Measurements from ENCODE around the gene FANCB. TPM values are rescaled to one million over a fixed set of nuclear protein-coding genes. Genes with fewer than 3 reads are reported as not detected.

FANCB gene
- total RNA-seq, result 1 to 10 TPM in 3 of 6 donors, under 1 TPM in 2, not detected in 1; 0.46 to 1.7 (median 1.0) TPM

DNA sequence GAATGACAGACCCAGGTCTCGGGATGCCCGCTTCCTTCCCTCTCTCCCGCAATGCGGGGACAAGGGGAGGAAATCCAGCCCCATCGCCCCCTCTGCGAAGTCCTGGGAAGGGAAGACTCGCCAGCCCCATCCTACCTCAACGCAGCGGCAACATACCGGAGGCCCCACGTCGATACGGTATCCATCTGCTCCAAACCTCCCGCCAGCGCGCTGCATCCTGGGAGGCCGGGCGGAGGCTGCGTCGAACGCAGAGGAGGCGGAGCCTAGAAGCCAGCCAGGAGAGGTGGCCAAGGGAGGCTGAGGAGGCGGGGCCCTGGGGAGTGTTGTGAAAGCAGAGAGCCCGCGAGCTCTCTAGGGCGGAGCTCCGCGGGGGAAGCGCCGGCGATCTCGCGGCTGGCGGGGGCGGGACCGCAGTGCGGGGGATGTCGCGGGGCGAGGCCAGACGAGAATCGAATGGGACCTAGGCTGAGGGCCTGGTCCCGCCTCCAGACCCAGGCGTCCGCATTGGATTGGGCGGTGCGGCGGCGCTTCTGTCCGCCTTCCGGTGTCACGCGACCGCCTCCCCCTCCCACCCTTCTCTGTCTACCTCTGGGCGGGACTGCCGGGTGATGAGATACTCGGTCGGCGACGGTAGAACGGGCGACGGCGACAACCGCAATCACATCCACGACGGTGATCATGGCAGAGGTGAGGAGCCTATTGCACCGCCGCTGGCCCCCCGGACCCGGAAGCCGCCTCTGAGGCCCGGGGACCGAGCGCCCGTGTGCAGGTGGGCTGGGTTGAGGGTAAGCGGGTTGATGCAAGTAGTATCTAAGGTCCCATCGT lies at the start of gene FANCB, which contains the start of gene MOSPD2:
Gene FANCB (minus strand): TSS at position 219 of the 825 bp plus-strand sequence. CDS start 7,559 bp downstream, outside the sequence.
Gene MOSPD2 (plus strand): TSS at position 571 of the 825 bp plus-strand sequence. CDS start 108 bp downstream, at position 679.
- WGBS, 2 donors, result 0 to 37% methylated on average over 2 to 68 of the region's 78 CpGs
- ATAC-seq (ENCODE audit: low FRiP score in 2 of 2), result peak; percentile 99 to 100
- TF ChIP-seq POLR2A (IDR thresholded peaks at IDR 0.05) (peak in 3 of 4 donors; percentile 42 to 74 (median 53)), POLR2AphosphoS5 (IDR thresholded peaks at IDR 0.05) (peak; percentile 31 to 82), EP300 (IDR thresholded peaks at IDR 0.05) (no peak)

GRCh38 chrX:14922437-14922836 lies 49.6 kb upstream of the FANCB start:
- TF ChIP-seq POLR2AphosphoS5 (IDR thresholded peaks at IDR 0.05) (no peak), POLR2A (IDR thresholded peaks at IDR 0.05) (no peak), CTCF (IDR thresholded peaks at IDR 0.05) (no peak), EP300 (IDR thresholded peaks at IDR 0.05) (no peak)
- WGBS, 2 donors, result 77 to 90% methylated on average over 6 of the region's 6 CpGs
- H3K36me3 ChIP-seq, result peaks cover 0 to 11% (median 0%) of the 10 kb centered on the region in 4 donors
- no peaks in the 10 kb centered on the region for H3K9me3 ChIP-seq
- no peak for ATAC-seq (ENCODE audit: low FRiP score in 2 of 2)
- no peak for DNase-seq
- H3K4me3 ChIP-seq, result no peak overlapping the region
- H3K27me3 ChIP-seq, result no peaks in the 10 kb centered on the region
- no peak overlapping the region for H3K27ac ChIP-seq
- H3K4me1 ChIP-seq, result no peaks in the 10 kb centered on the region

More for the DNA sequence above, at the start of gene FANCB, which contains the start of gene MOSPD2:
- Histone ChIP-seq H3K4me3 (peak within 1 kb of the TSS; percentile 55 to 84 (median 70)), H3K27me3 (no peaks in the 10 kb centered on the region), H3K9me3 (no peaks in the 10 kb centered on the region), H3K27ac (peak within 1 kb of the TSS; percentile 81 to 89 (median 84)), H3K4me1 (peaks cover 0 to 4% (median 0%) of the 10 kb centered on the region in 4 donors), H3K36me3 (no peaks in the 10 kb centered on the region)
- DNase-seq, result peak; percentile 95 to 97

DNA sequence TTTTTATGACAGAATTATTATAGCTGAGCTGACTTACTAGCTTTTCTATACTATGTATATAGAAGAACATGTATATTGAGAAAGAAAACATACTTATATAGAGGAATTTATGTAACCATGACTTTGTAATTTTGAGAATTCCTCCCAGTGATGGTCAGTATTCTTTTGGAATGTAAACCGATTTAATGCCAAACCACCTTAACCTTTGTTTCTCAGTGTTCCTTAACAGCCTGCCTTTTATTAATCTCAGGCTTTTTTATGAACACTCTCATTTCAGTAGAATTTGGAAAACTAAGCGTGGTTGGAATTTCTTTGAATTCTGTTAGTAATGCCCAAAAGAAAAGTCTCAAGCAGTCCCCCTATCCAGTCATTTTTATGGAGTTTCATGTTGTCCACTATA lies 47.3 kb upstream of the FANCB start:
- TF ChIP-seq CTCF (IDR thresholded peaks at IDR 0.05) (no peak), POLR2A (IDR thresholded peaks at IDR 0.05) (no peak), EP300 (IDR thresholded peaks at IDR 0.05) (no peak), POLR2AphosphoS5 (IDR thresholded peaks at IDR 0.05) (no peak)
- WGBS, 2 donors, result 89 to 97% methylated on average over 2 of the region's 2 CpGs
- no peaks in the 10 kb centered on the region for H3K27me3 ChIP-seq
- H3K4me1 ChIP-seq, result no peaks in the 10 kb centered on the region
- H3K36me3 ChIP-seq, result peaks cover 0 to 24% (median 3%) of the 10 kb centered on the region in 4 donors
- H3K9me3 ChIP-seq, result no peaks in the 10 kb centered on the region
- no peak for DNase-seq
- no peak overlapping the region for H3K4me3 ChIP-seq
- ATAC-seq (ENCODE audit: low FRiP score in 2 of 2), result no peak
- no peak overlapping the region for H3K27ac ChIP-seq

- TF ChIP-seq POLR2AphosphoS5 (IDR thresholded peaks at IDR 0.05), result no peak
- TF ChIP-seq CTCF (IDR thresholded peaks at IDR 0.05), result no peak
- no peak for TF ChIP-seq EP300 (IDR thresholded peaks at IDR 0.05)
- no peak for TF ChIP-seq POLR2A (IDR thresholded peaks at IDR 0.05)
- DNase-seq (no peak), ATAC-seq (ENCODE audit: low FRiP score in 2 of 2) (no peak)
- Histone ChIP-seq H3K9me3 (no peaks in the 10 kb centered on the region), H3K36me3 (peaks cover 0 to 28% (median 3%) of the 10 kb centered on the region in 4 donors), H3K4me1 (no peaks in the 10 kb centered on the region), H3K27ac (no peak overlapping the region), H3K27me3 (no peaks in the 10 kb centered on the region), H3K4me3 (no peak overlapping the region)
- 30 to 37% methylated on average over 2 of the region's 2 CpGs for WGBS, 2 donors
Measured at GRCh38 chrX:14919407-14919806, 46.5 kb upstream of the FANCB start.

- Histone ChIP-seq H3K4me1 (no peaks in the 10 kb centered on the region), H3K27ac (no peak overlapping the region), H3K4me3 (no peak overlapping the region), H3K27me3 (no peaks in the 10 kb centered on the region), H3K36me3 (peaks cover 0 to 53% (median 6%) of the 10 kb centered on the region in 4 donors), H3K9me3 (no peaks in the 10 kb centered on the region)
- WGBS, 2 donors, result 74 to 85% methylated on average over 3 of the region's 3 CpGs
- TF ChIP-seq POLR2AphosphoS5 (IDR thresholded peaks at IDR 0.05) (no peak), CTCF (IDR thresholded peaks at IDR 0.05) (no peak), EP300 (IDR thresholded peaks at IDR 0.05) (no peak), POLR2A (IDR thresholded peaks at IDR 0.05) (no peak)
- DNase-seq, result no peak
- no peak for ATAC-seq (ENCODE audit: low FRiP score in 2 of 2)
Measured at GRCh38 chrX:14916017-14916674, 43.3 kb upstream of the FANCB start.

Measured in upper lobe of left lung (tissue), 6 donors.